GM19452 (cell line): ENCODE data around the gene CSRP1.
"Not testable (repeated sequence)": the region's sequence is repeated elsewhere in the genome, so short reads cannot be mapped to it uniquely, and the experiment has no call there.

Experiments used
- ATAC-seq: cut with Tn5 transposase; IDR thresholded peaks from one replicate; pipeline ENCODE4 v1.9.1; 2021; ENCODE audit not compliant: unreplicated experiment

The CSRP1 gene

GRCh38 chr1:201497935-201498509, 8.9 kb downstream of the CSRP1 start:
- ATAC-seq: no peak

- ATAC-seq: no peak
Measured at GRCh38 chr1:201496296-201496690, 10.6 kb downstream of the CSRP1 start.

- no peak for ATAC-seq
Measured at GRCh38 chr1:201495551-201496295, 11.2 kb downstream of the CSRP1 start.

- ATAC-seq: no peak
Measured at GRCh38 chr1:201493757-201494617, 12.9 kb downstream of the CSRP1 start.

- not testable (repeated sequence) for ATAC-seq
Measured at GRCh38 chr1:201493026-201493656, 13.8 kb downstream of the CSRP1 start.

- no peak for ATAC-seq
Measured at GRCh38 chr1:201491896-201492511, 14.9 kb downstream of the CSRP1 start.

GRCh38 chr1:201490708-201491131, 16.2 kb downstream of the CSRP1 start:
- no peak for ATAC-seq

- ATAC-seq: no peak
Measured at GRCh38 chr1:201489643-201490261, 17.2 kb downstream of the CSRP1 start.

- no peak for ATAC-seq
Measured at GRCh38 chr1:201488830-201489589, 17.9 kb downstream of the CSRP1 start.

GRCh38 chr1:201487742-201488141, 19.2 kb downstream of the CSRP1 start:
- ATAC-seq: no peak

GRCh38 chr1:201486187-201486586, 20.7 kb downstream of the CSRP1 start:
- no peak for ATAC-seq

GRCh38 chr1:201485184-201485774, 21.6 kb downstream of the CSRP1 start:
- ATAC-seq: no peak

GRCh38 chr1:201483373-201483949, 23.5 kb downstream of the CSRP1 start:
- ATAC-seq: no peak

- ATAC-seq: no peak
Measured at GRCh38 chr1:201482755-201483154, 24.2 kb downstream of the CSRP1 start.

- peak; percentile 80 for ATAC-seq
Measured at GRCh38 chr1:201481761-201482493, 25.0 kb downstream of the CSRP1 start.

- ATAC-seq: no peak
Measured at GRCh38 chr1:201481004-201481380, 25.9 kb downstream of the CSRP1 start.

GRCh38 chr1:201480231-201481003, 26.5 kb downstream of the CSRP1 start:
- ATAC-seq: peak; percentile 51
